ENCODE measurements around the gene RFX8. TPM values are rescaled to one million over a fixed set of nuclear protein-coding genes. Genes with fewer than 3 reads are reported as not detected.

The RFX8 gene
- total RNA-seq, 1 experiment from 2014 or later, result not detected

DNA sequence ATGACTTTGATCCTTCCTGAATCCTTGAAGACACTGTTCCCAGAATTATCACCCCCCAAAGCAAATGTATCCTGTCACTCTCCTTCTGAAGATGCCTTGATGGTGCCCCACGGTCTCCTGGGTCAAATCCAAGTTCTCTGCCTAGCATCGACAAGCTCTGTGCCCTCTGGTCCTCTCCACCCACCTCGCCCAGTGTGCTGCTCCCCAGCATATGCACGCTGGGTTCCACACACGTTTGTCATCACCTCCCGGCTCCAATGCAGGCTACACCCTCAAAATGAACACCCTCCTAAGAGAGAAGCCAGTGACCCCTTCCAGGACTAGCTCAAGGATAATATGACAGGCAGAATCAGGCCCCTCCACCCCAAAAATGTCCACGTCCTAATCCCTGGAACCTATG, 48.1 kb downstream of the RFX8 start:
- intact Hi-C loops (cut with micrococcal nuclease; ENCODE audit: unreplicated experiment), result no loop called here
- Histone ChIP-seq H3K27me3 (replicated peaks; ENCODE audit: control insufficient read depth, insufficient read depth, low read length) (no peaks in the 10 kb centered on the region), H3K9me3 (no peaks in the 10 kb centered on the region), H3K4me3 (ENCODE audit: low read depth, low read length) (no peak overlapping the region), H3K4me1 (no peaks in the 10 kb centered on the region), H3K36me3 (ENCODE audit: control insufficient read depth, insufficient read depth, low read length) (no peaks in the 10 kb centered on the region)
- Mint-ChIP-seq H3K4me1 (ENCODE audit: low read depth, unreplicated experiment) (no peaks in the 10 kb centered on the region), H3K4me3 (ENCODE audit: unreplicated experiment) (no peak overlapping the region), H3K36me3 (ENCODE audit: insufficient read depth, unreplicated experiment) (no peaks in the 10 kb centered on the region), H3K27ac (ENCODE audit: unreplicated experiment) (no peak overlapping the region), H3K9me3 (ENCODE audit: unreplicated experiment) (no peaks in the 10 kb centered on the region), H3K27me3 (ENCODE audit: insufficient read depth, unreplicated experiment) (no peaks in the 10 kb centered on the region)
- ChIA-PET POLR2A (no interaction called here), CTCF (no interaction called here)
- BruUV-seq (replicated peaks), result no TSS peak
- TF ChIP-seq, protein P1, sequence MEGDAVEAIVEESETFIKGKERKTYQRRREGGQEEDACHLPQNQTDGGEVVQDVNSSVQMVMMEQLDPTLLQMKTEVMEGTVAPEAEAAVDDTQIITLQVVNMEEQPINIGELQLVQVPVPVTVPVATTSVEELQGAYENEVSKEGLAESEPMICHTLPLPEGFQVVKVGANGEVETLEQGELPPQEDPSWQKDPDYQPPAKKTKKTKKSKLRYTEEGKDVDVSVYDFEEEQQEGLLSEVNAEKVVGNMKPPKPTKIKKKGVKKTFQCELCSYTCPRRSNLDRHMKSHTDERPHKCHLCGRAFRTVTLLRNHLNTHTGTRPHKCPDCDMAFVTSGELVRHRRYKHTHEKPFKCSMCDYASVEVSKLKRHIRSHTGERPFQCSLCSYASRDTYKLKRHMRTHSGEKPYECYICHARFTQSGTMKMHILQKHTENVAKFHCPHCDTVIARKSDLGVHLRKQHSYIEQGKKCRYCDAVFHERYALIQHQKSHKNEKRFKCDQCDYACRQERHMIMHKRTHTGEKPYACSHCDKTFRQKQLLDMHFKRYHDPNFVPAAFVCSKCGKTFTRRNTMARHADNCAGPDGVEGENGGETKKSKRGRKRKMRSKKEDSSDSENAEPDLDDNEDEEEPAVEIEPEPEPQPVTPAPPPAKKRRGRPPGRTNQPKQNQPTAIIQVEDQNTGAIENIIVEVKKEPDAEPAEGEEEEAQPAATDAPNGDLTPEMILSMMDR (IDR thresholded peaks at IDR 0.05; ENCODE audit: insufficient read depth in 1 of 2, low read depth in 1 of 2, low read length in 1 of 2, severe bottlenecking in 1 of 2, unreplicated experiment in 1 of 2), result no peak
- DNase-seq, result no peak

DNA sequence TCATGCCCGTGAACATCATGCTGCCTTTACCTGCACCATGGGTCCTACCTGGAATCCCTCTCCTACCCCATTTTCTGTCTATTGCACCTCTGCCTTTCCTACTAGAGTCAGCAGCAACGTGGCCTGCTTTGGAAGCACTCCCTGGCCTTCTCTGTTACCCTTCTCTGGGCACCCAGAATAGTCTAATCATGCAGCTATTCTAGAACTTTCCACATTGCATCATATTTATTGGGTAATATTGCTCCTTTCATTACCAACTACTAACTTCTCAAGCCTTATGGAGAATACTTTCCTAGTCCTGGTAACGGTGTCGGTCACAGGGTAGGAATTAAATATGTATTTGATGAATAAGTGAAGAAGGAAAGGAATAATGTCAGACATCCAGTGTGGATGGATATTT, 54.3 kb downstream of the RFX8 start:
- CTCF ChIA-PET, result no interaction called here
- H3K36me3 ChIP-seq (ENCODE audit: control insufficient read depth, insufficient read depth, low read length), result no peaks in the 10 kb centered on the region
- no peak overlapping the region for H3K4me3 Mint-ChIP-seq (ENCODE audit: unreplicated experiment)
- no peaks in the 10 kb centered on the region for H3K27me3 ChIP-seq (replicated peaks; ENCODE audit: control insufficient read depth, insufficient read depth, low read length)
- no peaks in the 10 kb centered on the region for H3K36me3 Mint-ChIP-seq (ENCODE audit: insufficient read depth, unreplicated experiment)
- POLR2A ChIA-PET, result no interaction called here
- no peaks in the 10 kb centered on the region for H3K27me3 Mint-ChIP-seq (ENCODE audit: insufficient read depth, unreplicated experiment)
- H3K27ac Mint-ChIP-seq (ENCODE audit: unreplicated experiment), result no peak overlapping the region
- no peak overlapping the region for H3K4me3 ChIP-seq (ENCODE audit: low read depth, low read length)
- no peaks in the 10 kb centered on the region for H3K4me1 Mint-ChIP-seq (ENCODE audit: low read depth, unreplicated experiment)
- H3K9me3 ChIP-seq, result no peaks in the 10 kb centered on the region
- no peak for DNase-seq
- no peaks in the 10 kb centered on the region for H3K4me1 ChIP-seq
- BruUV-seq (replicated peaks), result no TSS peak
- TF ChIP-seq, protein P1 (IDR thresholded peaks at IDR 0.05; ENCODE audit: insufficient read depth in 1 of 2, low read depth in 1 of 2, low read length in 1 of 2, severe bottlenecking in 1 of 2, unreplicated experiment in 1 of 2), result no peak
- H3K9me3 Mint-ChIP-seq (ENCODE audit: unreplicated experiment), result peaks cover under 1% of the 10 kb centered on the region
- intact Hi-C loops (cut with micrococcal nuclease; ENCODE audit: unreplicated experiment), result no loop called here

DNA sequence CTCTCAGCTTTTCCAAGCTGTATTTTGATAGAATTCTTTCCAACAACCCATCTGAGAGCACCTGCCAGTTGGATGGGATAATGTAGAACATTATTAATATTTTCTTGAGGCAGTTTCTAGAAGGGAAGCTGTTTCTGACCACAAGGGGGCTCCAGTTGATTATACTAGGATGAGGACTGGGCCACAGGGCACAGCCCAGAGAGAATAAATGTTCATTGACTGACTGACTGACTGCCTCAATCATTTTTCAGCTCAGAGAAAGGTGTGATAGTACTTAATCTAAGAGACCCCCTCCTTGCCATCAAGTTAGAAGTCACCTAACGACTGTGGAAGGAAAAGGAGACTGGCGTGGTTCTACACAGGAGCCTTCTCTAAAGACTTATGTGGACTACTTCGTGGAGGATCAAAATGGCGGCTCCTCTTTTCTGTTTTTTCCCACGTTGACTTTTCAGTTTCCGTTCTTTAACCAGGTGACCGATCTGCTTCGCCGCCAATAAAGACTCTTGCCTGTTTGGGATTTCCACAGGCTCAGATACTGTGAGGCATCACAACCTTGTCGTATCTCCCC, 55.7 kb downstream of the RFX8 start:
- H3K4me3 ChIP-seq (ENCODE audit: low read depth, low read length), result no peak overlapping the region
- no peaks in the 10 kb centered on the region for H3K36me3 Mint-ChIP-seq (ENCODE audit: insufficient read depth, unreplicated experiment)
- ChIA-PET POLR2A (no interaction called here), CTCF (interaction anchor here (0.6 to 1.0 kb wide), 3 partner anchors 8 to 83 kb away, joined by 3 to 10 read pairs (median 4); no protein-coding TSS in a partner anchor)
- BruUV-seq (replicated peaks), result no TSS peak
- no peaks in the 10 kb centered on the region for H3K4me1 Mint-ChIP-seq (ENCODE audit: low read depth, unreplicated experiment)
- H3K9me3 Mint-ChIP-seq (ENCODE audit: unreplicated experiment), result peaks cover 11% of the 10 kb centered on the region
- H3K27ac Mint-ChIP-seq (ENCODE audit: unreplicated experiment), result no peak overlapping the region
- no peaks in the 10 kb centered on the region for H3K9me3 ChIP-seq
- no peaks in the 10 kb centered on the region for H3K27me3 Mint-ChIP-seq (ENCODE audit: insufficient read depth, unreplicated experiment)
- H3K4me3 Mint-ChIP-seq (ENCODE audit: unreplicated experiment), result no peak overlapping the region
- H3K27me3 ChIP-seq (replicated peaks; ENCODE audit: control insufficient read depth, insufficient read depth, low read length), result no peaks in the 10 kb centered on the region
- H3K36me3 ChIP-seq (ENCODE audit: control insufficient read depth, insufficient read depth, low read length), result no peaks in the 10 kb centered on the region
- intact Hi-C loops (cut with micrococcal nuclease; ENCODE audit: unreplicated experiment), result loop anchor here (1.0 kb wide), 2 partner anchors 100 to 412 kb away; no protein-coding TSS in a partner anchor
- H3K4me1 ChIP-seq, result no peaks in the 10 kb centered on the region
- TF ChIP-seq, protein P1 (IDR thresholded peaks at IDR 0.05; ENCODE audit: insufficient read depth in 1 of 2, low read depth in 1 of 2, low read length in 1 of 2, severe bottlenecking in 1 of 2, unreplicated experiment in 1 of 2), result peak; percentile 61
- DNase-seq, result peak in 1 of 2 experiments; percentile 69
